ENCODE measurements around the gene STAB2. TPM values are rescaled to one million over a fixed set of nuclear protein-coding genes. Genes with fewer than 3 reads are reported as not detected.

The STAB2 gene
- total and polyA plus RNA-seq, 4 donors: 0.10 to 1.5 (median 0.58) TPM

DNA sequence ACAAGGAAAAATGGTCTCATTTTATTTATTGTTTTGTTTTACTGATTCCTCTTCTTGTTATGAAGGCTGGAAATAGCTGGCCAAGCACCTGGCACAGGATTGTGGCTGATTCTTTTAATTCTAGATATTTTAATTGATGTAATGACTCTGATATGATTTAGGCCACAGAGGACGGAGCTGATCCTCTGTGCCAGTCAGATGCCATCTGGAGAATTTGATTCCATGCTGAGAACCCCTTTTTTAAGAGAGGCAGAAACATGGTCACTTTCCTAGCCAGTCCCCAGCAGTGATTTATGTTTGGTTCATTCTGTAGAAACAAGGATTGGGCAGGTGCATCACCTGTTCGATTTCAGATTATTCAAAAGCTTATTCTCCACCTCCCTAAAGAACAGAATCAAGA is 77.6 kb downstream of the STAB2 start:
- Histone ChIP-seq H3K27ac (ENCODE audit: low read depth, low read length) (no peak overlapping the region), H3K27me3 (ENCODE audit: control insufficient read depth, insufficient read depth, low read length) (no peaks in the 10 kb centered on the region), H3K4me3 (ENCODE audit: low read depth, low read length) (no peak overlapping the region), H3K36me3 (ENCODE audit: control insufficient read depth, insufficient read depth, low read length) (no peaks in the 10 kb centered on the region), H3K4me1 (ENCODE audit: control insufficient read depth, insufficient read depth, low read length) (peaks cover 4% of the 10 kb centered on the region), H3K9me3 (ENCODE audit: control insufficient read depth, insufficient read depth, low read length) (no peaks in the 10 kb centered on the region)
- no peak for DNase-seq (ENCODE audit: low read depth in 4 of 6, low spot score in 6 of 6)
- no CpG with 5 or more reads among the region's 2 CpGs for WGBS (ENCODE audit: insufficient coverage)

DNA sequence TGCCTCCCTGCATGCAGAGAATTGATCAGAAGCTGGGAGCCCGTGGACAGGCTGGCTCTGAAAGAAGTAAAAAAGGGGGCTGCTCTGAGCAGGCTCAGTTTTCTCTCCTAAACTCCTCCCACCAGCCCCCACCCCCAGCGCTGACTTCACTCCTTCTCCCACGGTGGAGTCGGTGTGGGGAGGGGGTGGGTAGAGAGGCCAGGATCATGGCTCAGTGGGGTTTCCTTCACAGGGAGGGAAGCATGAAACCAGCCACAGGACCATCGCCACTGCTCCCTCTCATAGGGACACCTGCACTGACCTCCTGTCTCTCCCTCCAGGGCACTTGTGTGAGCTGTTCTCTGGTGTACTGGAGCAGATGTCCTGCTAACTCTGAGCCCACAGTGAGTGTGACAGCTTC is 78.9 kb downstream of the STAB2 start:
- no peaks in the 10 kb centered on the region for H3K9me3 ChIP-seq (ENCODE audit: control insufficient read depth, insufficient read depth, low read length)
- H3K27ac ChIP-seq (ENCODE audit: low read depth, low read length): no peak overlapping the region
- no CpG with 5 or more reads among the region's 5 CpGs for WGBS (ENCODE audit: insufficient coverage)
- H3K4me1 ChIP-seq (ENCODE audit: control insufficient read depth, insufficient read depth, low read length): peaks cover 4% of the 10 kb centered on the region
- no peak for DNase-seq (ENCODE audit: low read depth in 4 of 6, low spot score in 6 of 6)
- H3K27me3 ChIP-seq (ENCODE audit: control insufficient read depth, insufficient read depth, low read length): no peaks in the 10 kb centered on the region
- H3K36me3 ChIP-seq (ENCODE audit: control insufficient read depth, insufficient read depth, low read length): no peaks in the 10 kb centered on the region
- H3K4me3 ChIP-seq (ENCODE audit: low read depth, low read length): no peak overlapping the region

DNA sequence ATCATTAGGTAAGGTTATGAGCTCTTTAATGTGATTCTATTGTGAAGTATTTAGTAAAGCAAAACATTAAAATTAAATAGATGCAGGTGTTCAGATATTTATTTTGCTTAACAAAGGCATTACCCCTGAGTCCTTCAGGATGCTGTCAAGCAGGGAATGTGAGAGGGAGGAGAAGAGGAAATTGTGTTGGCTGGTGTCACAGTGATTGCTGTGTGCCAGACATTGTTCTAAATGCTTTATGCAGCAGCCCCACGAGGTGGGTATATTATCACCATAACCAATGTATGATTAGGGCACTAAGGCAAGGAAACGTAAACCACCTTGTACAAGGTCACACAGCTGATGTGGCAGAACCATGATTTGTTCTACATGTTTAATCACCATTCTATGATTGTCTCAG is 80.1 kb downstream of the STAB2 start:
- H3K4me1 ChIP-seq (ENCODE audit: control insufficient read depth, insufficient read depth, low read length): peaks cover 4% of the 10 kb centered on the region
- H3K4me3 ChIP-seq (ENCODE audit: low read depth, low read length): no peak overlapping the region
- DNase-seq (ENCODE audit: low read depth in 4 of 6, low spot score in 6 of 6): peak in 1 of 6 donors; percentile 60
- H3K27ac ChIP-seq (ENCODE audit: low read depth, low read length): no peak overlapping the region
- no CpG with 5 or more reads among the region's 2 CpGs for WGBS (ENCODE audit: insufficient coverage)
- no peaks in the 10 kb centered on the region for H3K36me3 ChIP-seq (ENCODE audit: control insufficient read depth, insufficient read depth, low read length)
- no peaks in the 10 kb centered on the region for H3K9me3 ChIP-seq (ENCODE audit: control insufficient read depth, insufficient read depth, low read length)
- H3K27me3 ChIP-seq (ENCODE audit: control insufficient read depth, insufficient read depth, low read length): no peaks in the 10 kb centered on the region

DNA sequence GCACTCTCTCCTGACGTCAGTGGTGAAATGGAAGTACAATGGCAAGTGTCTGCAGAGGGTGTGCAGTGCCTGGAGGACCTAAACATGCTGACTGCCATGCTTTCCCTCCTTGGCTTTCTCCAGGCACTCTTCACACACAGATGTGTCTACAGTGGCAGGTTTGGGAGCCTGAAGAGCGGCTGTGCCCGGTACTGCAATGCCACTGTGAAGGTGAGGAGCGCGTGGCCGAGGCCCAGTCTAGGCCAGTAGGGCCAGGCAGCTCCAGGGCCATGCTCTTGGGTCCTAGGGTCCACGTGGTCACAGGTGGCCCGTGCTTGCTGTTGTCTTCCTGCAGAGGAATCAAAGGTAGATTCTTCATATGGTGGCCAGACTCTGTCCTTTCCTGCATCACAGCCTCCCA is 81.4 kb downstream of the STAB2 start:
- 89% methylated on average over 8 of the region's 8 CpGs for WGBS (ENCODE audit: insufficient coverage)
- H3K36me3 ChIP-seq (ENCODE audit: control insufficient read depth, insufficient read depth, low read length): no peaks in the 10 kb centered on the region
- H3K4me3 ChIP-seq (ENCODE audit: low read depth, low read length): no peak overlapping the region
- no peaks in the 10 kb centered on the region for H3K9me3 ChIP-seq (ENCODE audit: control insufficient read depth, insufficient read depth, low read length)
- no peak for DNase-seq (ENCODE audit: low read depth in 4 of 6, low spot score in 6 of 6)
- no peaks in the 10 kb centered on the region for H3K27me3 ChIP-seq (ENCODE audit: control insufficient read depth, insufficient read depth, low read length)
- H3K27ac ChIP-seq (ENCODE audit: low read depth, low read length): no peak overlapping the region
- H3K4me1 ChIP-seq (ENCODE audit: control insufficient read depth, insufficient read depth, low read length): peaks cover 4% of the 10 kb centered on the region

DNA sequence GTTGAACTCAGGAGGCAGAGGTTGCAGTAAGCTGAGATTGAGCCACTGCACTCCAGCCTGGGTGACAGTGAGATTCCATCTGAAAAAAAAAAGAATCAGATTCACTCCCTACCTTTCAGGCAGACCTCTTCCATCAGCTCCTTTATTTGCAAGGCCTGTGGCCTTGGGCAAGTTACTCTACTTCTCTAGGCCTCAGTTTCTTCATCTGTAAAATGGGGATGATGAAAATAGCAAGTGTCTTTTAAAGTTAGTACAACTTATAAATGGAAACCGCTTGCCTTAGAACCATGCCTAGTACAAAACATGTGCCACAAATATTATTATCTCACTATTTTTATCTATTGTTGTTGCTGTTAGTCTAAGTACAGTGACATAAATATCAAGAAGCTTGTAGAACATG is 84.3 kb downstream of the STAB2 start:
- H3K27me3 ChIP-seq (ENCODE audit: control insufficient read depth, insufficient read depth, low read length): no peaks in the 10 kb centered on the region
- H3K4me1 ChIP-seq (ENCODE audit: control insufficient read depth, insufficient read depth, low read length): no peaks in the 10 kb centered on the region
- H3K4me3 ChIP-seq (ENCODE audit: low read depth, low read length): no peak overlapping the region
- no peak for DNase-seq (ENCODE audit: low read depth in 4 of 6, low spot score in 6 of 6)
- H3K27ac ChIP-seq (ENCODE audit: low read depth, low read length): no peak overlapping the region
- no peaks in the 10 kb centered on the region for H3K36me3 ChIP-seq (ENCODE audit: control insufficient read depth, insufficient read depth, low read length)
- no CpG with 5 or more reads among the region's 1 CpG for WGBS (ENCODE audit: insufficient coverage)
- H3K9me3 ChIP-seq (ENCODE audit: control insufficient read depth, insufficient read depth, low read length): no peaks in the 10 kb centered on the region

DNA sequence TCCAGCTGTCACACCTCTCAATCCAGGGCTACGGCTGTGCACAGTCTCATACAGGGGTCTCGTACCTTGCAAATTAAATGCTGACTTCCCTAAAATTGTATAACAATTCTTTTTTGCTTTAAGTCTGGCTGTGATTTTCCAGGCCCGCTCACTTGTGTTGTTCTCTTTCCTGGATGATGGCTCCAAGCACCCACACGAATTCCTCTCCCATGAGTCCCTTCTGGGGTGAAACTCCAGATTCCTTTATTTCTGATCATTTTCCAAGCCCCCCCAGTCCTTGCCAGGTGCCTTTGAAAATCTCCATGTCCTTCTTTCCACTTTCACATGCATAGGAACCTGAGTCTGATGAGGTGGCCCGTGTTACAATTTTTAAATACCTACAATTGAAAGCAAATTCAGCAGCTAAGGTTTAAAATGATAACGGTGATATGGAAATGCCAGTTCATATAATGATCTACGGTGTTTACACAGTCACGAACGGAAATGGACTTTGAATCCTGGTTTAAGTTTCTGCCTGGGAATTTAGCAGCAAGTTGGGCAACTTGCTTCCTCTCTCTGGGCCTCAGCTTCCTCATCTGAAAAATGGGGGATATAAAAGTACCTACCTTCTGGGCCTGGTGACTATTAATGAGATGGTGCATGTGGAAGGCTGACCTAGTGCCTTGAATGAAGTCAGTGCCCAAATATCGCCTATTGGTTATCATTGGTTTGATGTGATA is 85.5 kb downstream of the STAB2 start:
- Histone ChIP-seq H3K4me1 (ENCODE audit: control insufficient read depth, insufficient read depth, low read length) (no peaks in the 10 kb centered on the region), H3K9me3 (ENCODE audit: control insufficient read depth, insufficient read depth, low read length) (no peaks in the 10 kb centered on the region)
- 83% methylated on average over 7 of the region's 10 CpGs for WGBS (ENCODE audit: insufficient coverage)

DNA sequence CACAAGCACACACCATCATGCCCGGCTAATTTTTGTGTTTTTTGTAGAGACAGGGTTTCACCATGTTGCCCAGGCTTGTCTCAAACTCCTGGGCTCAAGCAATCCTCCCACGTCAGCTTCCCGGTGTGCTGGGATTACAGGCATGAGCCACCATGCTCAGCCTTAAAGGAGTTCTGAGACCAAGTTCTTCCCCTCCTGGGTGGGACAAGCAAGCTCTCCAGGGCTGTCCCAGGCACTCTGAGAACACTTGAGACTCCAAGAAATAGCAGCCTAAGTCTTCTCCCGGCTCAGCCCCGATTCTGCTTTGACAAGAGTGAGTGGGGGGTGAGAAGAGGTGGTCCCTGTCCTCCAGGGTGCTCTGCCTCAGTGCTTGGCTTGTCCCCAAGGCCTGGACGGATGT is 86.4 kb downstream of the STAB2 start:
- Histone ChIP-seq H3K4me1 (ENCODE audit: control insufficient read depth, insufficient read depth, low read length) (no peaks in the 10 kb centered on the region), H3K9me3 (ENCODE audit: control insufficient read depth, insufficient read depth, low read length) (no peaks in the 10 kb centered on the region), H3K27ac (ENCODE audit: low read depth, low read length) (no peak overlapping the region), H3K36me3 (ENCODE audit: control insufficient read depth, insufficient read depth, low read length) (no peaks in the 10 kb centered on the region), H3K27me3 (ENCODE audit: control insufficient read depth, insufficient read depth, low read length) (no peaks in the 10 kb centered on the region), H3K4me3 (ENCODE audit: low read depth, low read length) (no peak overlapping the region)
- 91% methylated on average over 4 of the region's 6 CpGs for WGBS (ENCODE audit: insufficient coverage)
- no peak for DNase-seq (ENCODE audit: low read depth in 4 of 6, low spot score in 6 of 6)

More for the DNA sequence above, 85.5 kb downstream of the STAB2 start:
- H3K27ac ChIP-seq (ENCODE audit: low read depth, low read length): no peak overlapping the region
- no peaks in the 10 kb centered on the region for H3K27me3 ChIP-seq (ENCODE audit: control insufficient read depth, insufficient read depth, low read length)
- no peak for DNase-seq (ENCODE audit: low read depth in 4 of 6, low spot score in 6 of 6)
- no peaks in the 10 kb centered on the region for H3K36me3 ChIP-seq (ENCODE audit: control insufficient read depth, insufficient read depth, low read length)
- H3K4me3 ChIP-seq (ENCODE audit: low read depth, low read length): no peak overlapping the region

DNA sequence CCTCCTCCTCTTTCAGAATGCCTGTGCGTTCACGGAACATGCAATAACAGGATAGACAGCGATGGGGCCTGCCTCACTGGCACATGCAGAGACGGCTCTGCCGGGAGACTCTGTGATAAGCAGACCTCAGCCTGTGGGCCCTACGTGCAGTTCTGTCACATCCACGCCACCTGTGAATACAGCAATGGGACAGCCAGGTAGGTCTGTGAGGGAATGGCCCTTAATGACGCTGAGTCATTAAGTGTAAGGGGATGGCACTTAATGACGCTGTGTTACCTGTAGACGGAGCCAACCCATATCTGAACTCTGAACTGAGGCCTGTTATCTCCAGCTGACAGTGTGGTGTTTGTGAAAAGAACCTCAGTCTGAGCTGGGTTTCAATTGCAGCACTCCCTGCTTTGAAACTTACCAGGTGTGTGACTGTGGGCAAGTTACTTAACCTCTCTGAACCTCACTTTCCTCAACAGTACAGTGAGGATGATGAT is 86.9 kb downstream of the STAB2 start:
- DNase-seq (ENCODE audit: low read depth in 4 of 6, low spot score in 6 of 6): no peak
- no peaks in the 10 kb centered on the region for H3K36me3 ChIP-seq (ENCODE audit: control insufficient read depth, insufficient read depth, low read length)
- H3K4me3 ChIP-seq (ENCODE audit: low read depth, low read length): no peak overlapping the region
- no peaks in the 10 kb centered on the region for H3K9me3 ChIP-seq (ENCODE audit: control insufficient read depth, insufficient read depth, low read length)
- H3K4me1 ChIP-seq (ENCODE audit: control insufficient read depth, insufficient read depth, low read length): no peaks in the 10 kb centered on the region
- 87% methylated on average over 10 of the region's 10 CpGs for WGBS (ENCODE audit: insufficient coverage)
- H3K27ac ChIP-seq (ENCODE audit: low read depth, low read length): no peak overlapping the region
- H3K27me3 ChIP-seq (ENCODE audit: control insufficient read depth, insufficient read depth, low read length): no peaks in the 10 kb centered on the region

DNA sequence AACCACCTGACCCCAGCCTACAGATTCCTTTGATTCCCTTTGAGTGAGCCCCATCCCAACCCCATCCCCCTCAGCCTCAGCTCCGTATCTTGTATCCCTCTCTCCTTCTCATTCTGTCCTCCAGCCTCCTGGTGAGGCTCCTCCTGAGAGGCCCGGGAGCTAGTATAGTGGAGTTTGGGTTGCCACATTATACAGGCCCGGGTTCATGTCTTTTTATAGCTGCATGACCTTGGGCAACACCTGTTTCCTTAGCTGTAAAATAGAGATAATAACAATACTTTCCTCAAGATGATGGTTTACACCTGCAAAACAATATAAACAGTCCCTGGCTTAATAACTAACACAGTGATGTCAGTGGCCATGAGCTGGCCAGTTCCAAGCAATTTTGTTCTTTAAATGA is 89.8 kb downstream of the STAB2 start:
- Histone ChIP-seq H3K27me3 (ENCODE audit: control insufficient read depth, insufficient read depth, low read length) (no peaks in the 10 kb centered on the region), H3K4me3 (ENCODE audit: low read depth, low read length) (no peak overlapping the region), H3K4me1 (ENCODE audit: control insufficient read depth, insufficient read depth, low read length) (peaks cover 6% of the 10 kb centered on the region), H3K27ac (ENCODE audit: low read depth, low read length) (no peak overlapping the region), H3K36me3 (ENCODE audit: control insufficient read depth, insufficient read depth, low read length) (no peaks in the 10 kb centered on the region), H3K9me3 (ENCODE audit: control insufficient read depth, insufficient read depth, low read length) (no peaks in the 10 kb centered on the region)
- DNase-seq (ENCODE audit: low read depth in 4 of 6, low spot score in 6 of 6): no peak
- WGBS (ENCODE audit: insufficient coverage): no CpG with 5 or more reads among the region's 3 CpGs

DNA sequence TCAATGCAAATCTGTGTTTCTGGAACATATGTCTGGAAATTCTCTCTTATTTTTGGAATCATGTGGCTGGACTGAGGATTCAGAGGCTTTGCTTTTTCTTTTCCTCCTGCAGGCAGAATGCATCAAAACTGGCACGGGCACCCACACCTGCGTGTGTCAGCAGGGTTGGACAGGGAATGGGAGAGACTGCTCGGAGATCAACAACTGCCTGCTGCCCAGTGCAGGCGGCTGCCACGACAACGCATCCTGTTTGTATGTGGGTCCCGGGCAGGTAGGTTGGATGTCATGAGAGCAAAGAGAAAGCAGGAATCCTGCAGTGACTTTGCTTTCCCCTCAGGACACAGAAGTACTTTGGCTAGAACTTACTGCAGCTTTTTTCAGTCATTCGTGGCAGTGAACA is 90.3 kb downstream of the STAB2 start:
- H3K27me3 ChIP-seq (ENCODE audit: control insufficient read depth, insufficient read depth, low read length): no peaks in the 10 kb centered on the region
- DNase-seq (ENCODE audit: low read depth in 4 of 6, low spot score in 6 of 6): no peak
- H3K4me3 ChIP-seq (ENCODE audit: low read depth, low read length): no peak overlapping the region
- peaks cover 6% of the 10 kb centered on the region for H3K4me1 ChIP-seq (ENCODE audit: control insufficient read depth, insufficient read depth, low read length)
- no peaks in the 10 kb centered on the region for H3K9me3 ChIP-seq (ENCODE audit: control insufficient read depth, insufficient read depth, low read length)
- 71% methylated on average over 5 of the region's 8 CpGs for WGBS (ENCODE audit: insufficient coverage)
- H3K27ac ChIP-seq (ENCODE audit: low read depth, low read length): no peak overlapping the region
- H3K36me3 ChIP-seq (ENCODE audit: control insufficient read depth, insufficient read depth, low read length): no peaks in the 10 kb centered on the region

All from spinal cord (tissue), 10 donors.